ENCODE results near the gene TMEM221.
"Not testable (repeated sequence)": the region's sequence is repeated elsewhere in the genome, so short reads cannot be mapped to it uniquely, and the experiment has no call there.

TMEM221 gene

DNA sequence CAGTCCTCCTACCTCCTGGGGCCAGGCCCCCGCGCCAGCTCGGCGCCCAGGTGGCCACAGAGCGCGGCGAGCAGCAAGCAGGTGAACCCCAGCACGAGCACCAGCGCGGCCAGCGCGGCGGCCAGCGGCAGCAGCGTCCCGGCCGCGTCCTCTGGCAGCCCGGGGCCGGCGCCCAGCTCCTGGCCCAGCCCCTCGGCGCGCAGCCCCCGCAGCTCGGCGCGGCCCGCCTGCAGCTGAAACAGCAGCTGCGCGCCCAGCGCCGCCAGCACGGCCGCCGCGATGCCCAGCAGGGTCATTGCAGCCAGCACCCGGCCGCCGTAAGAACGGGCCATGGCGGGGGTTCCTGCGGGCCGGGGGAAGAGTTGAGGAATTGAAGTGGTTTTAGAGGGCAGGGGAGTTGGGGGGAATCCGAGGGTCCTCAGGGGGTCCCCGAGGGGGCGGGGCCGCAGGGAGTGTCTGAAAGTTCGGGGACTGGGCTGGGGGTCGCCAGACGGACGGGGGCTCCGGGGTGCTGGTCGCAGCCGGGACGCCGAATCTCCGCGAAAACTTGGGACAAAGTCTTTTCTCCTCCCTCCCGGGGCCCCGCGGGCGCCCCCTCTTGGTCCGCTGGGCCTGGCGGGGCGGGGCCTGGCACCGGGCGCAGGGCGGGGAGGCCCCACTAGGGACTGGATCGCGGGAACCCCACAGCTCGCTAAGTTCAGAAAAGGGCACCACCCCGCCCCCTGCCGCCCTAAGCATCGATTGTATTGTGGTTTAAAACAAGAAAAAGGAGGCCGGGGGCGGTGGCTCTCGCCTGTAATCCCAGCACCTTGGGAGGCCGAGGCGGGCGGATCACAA, at the start of gene TMEM221:
Gene TMEM221, minus strand, starts transcription at position 538 of the 837 bp plus-strand sequence. Its CDS starts 206 bp downstream, at position 332.
- DNase-seq: peak; percentile 73

DNA sequence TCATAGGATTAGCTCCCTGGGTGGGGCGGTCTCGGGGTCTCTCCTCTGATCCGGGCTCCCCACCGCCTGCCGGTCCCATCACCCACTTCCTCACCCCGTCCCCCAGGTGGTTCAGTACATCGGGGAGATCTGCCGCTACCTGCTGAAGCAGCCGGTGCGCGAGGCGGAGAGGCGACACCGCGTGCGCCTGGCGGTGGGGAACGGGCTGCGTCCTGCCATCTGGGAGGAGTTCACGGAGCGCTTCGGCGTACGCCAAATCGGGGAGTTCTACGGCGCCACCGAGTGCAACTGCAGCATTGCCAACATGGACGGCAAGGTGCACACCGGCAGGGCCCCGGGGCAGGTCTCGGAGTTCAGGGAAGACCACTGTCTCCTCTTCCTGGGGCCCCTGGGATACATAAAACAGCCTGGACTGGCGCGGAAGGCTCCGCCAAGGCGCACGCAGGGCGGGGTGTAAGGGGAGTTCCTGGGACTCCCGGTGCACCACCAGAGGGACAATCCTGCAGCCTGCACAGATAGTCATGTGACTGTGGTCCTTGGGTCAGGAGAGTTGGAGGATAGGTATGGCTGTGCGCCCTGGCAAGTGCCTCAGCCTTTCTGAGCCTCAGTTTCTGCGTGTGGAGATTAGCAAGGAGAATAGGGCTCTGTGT, 48.8 kb upstream of the TMEM221 start:
- DNase-seq: no peak

DNA sequence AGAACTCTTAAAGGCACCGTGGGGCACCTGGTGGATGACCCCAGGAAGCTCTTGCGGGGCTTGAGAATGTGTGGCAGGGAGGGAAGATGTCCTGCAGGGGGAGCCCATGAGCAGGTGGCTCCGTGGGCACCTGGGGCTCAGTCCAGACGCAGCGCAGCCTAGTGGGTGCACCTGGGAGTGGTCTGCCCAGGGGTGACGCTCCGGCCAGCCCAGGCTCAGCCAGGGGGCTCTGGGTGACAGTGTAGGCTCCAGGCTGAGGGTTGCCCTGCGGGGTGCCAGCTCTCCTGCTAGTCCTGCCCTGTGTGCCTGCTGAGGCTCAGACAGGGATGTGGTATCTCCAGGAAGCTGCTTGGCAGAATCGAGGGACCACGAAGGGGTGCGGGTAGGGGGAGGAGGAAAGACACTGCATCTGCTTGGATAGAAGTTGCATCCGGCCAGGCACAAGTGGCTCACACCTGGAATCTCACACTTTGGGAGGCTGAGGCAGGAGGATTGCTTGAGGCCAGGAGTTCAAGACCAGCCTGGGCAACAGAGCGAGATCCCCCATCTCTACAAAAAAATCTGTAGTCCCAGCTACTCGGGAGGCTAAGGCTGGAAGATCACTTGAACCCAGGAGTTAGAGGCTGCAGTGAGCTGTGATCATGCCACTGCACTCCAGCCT, 48.0 kb upstream of the TMEM221 start:
- peak; percentile 57 for DNase-seq

DNA sequence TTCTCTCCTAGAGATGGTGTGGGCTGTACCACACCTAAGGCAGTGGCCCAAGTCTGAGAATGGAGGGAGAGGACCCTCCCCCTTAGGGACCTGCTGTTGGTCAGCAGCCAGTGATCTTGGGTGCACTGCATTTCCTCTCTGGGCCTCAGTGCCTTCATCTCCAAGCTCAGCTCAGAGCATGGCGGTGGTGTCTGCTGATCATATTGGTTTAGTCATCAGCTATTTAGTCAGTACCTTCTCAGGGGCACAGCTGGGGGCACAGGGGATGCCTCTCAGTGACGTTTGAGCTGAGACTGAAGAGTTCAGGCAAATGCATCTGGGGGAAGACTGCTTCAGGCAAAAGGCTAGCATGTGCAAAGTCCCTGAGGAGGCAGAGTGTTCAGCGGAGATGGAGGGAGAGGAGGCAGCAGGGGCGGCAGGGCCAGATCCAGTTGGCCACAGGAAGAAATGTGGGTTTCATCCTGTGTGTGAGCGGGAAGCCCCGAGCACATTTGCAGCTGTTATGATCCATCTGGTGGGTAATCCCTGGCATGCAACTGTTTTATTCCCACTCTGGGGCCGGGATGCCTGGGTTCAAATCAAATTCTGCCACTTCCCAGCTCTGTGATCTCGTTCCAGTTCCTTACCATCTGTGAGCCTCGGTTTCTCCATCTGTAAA, 47.3 kb upstream of the TMEM221 start:
- DNase-seq: no peak

DNA sequence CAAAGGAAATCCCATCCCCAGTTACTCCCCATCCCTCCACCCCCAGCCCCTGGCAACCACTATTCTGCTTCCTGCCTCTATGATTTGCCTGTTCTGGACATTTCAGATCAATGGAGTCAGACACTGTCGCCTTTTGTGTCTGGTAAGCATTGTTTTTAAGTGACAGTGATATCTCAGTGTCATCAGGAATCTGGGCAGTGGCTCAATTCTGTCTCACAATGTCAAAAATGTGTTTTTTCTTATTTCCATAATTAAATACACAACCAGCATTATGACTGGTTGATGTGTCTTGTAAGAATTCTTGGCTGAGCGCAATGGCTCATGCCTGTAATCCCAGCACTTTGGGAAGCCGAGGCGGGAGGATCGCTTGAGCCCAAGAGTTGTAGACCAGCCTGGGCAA, 42.8 kb upstream of the TMEM221 start:
- no peak for DNase-seq

DNA sequence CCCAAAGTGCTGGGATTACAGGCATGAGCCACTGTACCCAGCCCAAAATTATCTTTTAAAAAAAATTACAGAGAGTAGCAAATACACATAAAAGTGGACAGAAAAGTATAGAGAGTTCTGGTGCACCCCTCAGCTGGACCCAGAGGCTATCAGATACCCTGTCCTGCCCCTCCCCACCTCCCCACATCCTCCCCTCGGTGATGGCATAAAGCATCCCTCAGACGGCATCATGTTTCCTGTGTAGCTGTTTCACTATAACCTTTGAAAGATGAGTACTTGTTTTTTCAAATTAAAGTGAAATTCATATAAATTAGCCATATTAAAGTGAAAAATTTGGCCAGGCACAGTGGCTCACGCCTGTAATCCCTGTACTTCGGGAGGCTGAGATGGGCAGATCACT, 41.9 kb upstream of the TMEM221 start:
- DNase-seq: no peak

DNA sequence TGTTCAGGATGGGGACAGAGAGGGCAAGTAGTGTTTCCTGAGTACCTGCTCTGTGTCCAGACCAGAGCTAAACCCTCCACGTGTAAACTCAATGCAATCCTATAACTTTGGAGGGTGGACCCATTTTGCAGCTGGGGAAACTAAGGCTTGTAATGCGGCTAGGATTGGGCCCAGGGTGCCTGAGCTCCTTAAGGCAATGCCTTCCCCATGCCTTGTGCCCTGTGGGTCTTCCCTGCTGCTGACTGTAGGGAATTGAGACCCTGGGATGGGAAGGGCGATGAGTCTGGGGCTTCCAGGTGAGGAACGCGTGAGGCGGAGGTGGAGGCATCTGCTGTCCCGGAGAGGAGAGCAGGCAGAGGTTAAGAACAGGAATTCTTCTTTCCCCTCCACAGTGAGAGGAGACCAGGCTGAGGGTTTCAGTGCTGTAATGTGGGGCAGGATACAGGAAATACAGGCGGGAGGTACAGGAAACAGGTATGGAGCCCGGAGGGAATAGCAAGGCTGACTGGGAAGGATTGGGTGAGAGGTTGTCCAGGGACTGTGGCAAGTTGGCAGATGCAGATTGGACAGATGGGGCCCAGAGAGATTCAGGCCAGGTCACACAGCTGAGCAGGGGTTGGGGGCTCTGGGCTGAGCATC, 41.0 kb upstream of the TMEM221 start:
- no peak for DNase-seq

DNA sequence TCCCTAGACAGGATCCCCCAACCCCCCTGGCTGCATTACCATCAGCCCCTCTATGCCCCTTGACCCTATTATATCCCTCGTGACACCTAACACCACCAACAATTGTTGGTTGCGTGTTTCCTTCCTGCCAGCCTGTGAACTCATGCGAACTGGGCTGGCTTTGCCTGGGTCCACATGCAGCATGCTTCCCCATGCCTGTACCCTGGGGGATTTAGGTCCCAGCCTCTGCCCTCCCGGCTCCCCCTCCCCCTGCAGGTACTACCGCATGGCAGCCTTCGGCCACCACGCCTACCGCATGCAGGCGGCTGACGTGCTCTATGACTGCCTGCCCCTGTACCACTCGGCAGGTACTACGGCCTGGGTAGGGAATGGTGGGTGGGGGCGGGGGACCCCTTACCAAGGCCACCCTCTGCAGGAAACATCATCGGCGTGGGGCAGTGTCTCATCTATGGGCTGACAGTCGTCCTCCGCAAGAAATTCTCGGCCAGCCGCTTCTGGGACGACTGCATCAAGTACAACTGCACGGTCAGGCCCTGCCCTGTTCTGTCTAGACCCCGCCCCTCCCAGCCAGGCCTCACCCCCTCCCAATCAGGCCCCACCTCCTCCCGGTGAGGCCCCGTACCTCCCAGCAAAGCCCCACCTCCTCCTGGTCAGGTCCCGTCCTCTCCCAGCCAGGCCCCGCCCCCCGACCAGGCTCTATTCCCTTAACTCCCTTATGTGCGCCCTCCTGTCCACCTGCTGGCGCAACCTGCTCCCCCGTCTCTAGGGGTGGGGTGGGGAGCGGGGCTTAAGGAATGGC, 40.3 kb upstream of the TMEM221 start:
- peak; percentile 68 for DNase-seq

DNA sequence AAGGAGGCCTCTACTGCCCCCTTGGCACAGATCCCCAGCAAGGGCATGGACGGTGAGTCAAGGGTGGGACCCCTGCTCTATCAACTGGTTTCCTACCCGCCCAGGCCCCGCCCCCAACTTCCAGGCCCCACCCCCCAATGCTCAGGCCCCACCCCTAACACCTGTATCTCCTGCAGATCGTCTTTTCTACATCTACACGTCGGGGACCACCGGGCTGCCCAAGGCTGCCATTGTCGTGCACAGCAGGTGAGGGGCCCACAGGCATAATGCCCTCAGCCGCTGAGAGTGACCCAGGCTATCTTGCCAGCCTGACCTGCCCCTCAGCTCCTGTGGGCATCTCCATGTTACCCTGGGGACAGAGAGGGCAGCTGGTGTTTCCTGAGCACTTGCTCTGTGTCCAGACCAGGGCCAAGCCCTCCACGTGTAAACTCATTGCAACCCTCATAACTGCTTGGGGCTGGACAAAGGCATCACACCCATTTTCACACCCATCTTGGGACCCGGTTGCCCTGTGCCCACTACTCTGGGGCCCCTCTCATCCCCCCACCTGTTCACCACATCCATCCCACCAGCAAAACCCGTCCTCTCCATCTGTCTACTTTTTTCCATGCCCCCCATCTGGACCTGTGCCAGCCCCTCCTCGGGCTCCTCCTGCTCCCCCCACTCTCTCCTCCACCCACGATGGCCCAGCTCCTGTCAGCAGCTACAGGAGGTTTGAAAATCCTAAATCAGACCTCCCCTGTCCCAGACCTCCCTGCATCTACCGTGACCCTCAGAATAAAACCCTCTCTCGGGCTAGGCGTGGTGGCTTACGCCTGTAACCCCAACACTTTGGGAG, 39.0 kb upstream of the TMEM221 start:
- no peak for DNase-seq

DNA sequence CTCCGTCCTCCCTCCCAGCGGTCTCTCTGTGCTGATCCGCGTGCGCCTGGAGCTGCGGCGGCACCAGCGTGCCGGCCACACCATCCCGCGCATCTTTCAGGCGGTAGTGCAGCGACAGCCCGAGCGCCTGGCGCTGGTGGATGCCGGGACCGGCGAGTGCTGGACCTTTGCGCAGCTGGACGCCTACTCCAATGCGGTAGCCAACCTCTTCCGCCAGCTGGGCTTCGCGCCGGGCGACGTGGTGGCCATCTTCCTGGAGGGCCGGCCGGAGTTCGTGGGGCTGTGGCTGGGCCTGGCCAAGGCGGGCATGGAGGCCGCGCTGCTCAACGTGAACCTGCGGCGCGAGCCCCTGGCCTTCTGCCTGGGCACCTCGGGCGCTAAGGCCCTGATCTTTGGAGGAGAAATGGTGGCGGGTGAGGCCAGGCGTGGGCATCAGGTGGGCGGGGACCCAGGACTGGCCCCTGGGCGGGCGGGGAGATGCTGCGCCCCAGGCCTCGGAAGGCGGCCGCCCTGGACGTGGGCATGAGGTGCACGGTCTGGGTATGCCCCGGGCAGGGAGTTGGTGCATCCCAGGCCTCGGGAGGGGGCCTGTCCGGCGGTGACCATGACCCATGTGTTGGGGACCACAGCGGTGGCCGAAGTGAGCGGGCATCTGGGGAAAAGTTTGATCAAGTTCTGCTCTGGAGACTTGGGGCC, 38.2 kb upstream of the TMEM221 start:
- no peak for DNase-seq

DNA sequence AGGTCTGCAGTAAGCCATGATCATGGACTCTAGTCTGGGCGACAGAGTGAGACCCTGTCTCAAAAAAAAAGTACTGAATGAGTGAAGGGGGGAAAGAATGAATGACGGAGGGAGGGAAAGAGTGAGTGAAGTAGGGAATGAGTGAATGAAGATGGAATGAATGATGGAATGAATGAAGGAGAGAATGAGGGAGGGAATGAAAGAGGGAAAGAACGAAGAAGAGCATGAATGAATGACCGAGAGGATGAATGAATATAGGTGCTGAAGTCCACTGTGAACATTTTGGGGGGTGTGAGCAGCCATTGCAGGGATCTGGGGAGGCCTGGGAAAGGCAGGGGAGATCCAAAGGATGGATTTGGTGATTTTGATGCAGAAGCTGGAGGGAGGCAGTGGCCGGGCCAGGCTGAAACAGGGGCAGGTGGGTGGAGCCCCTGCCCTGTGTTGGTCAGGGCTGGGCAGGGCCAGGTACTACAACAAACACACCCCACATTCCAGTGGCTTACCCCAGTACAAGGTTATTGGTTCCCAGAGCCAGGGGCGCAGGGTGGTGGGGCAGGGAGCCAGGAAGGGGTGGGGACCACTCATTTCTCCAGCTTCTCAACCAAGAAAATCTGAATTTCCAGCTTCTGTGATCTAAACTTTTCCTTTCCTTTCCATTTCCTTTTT, 36.2 kb upstream of the TMEM221 start:
- DNase-seq: no peak

DNA sequence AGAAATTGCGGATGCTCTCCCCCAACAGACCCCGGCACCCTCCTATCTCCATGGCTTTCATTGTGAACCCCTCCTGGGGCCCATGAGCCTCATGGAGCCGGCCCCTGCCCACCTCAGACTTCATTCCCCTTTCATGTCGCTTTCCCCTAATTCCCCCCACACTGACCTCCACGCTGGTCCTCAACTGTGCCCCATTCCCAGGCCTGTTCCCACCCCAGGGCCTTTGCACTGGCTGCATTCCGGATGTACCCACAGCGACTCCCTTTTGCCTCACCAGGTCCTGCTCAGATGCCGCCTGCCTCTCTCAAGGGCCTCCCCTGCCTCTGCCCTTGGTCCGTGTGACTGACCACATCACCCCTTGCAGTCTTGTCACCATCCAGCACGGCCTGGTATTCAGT, 35.1 kb upstream of the TMEM221 start:
- DNase-seq: no peak

DNA sequence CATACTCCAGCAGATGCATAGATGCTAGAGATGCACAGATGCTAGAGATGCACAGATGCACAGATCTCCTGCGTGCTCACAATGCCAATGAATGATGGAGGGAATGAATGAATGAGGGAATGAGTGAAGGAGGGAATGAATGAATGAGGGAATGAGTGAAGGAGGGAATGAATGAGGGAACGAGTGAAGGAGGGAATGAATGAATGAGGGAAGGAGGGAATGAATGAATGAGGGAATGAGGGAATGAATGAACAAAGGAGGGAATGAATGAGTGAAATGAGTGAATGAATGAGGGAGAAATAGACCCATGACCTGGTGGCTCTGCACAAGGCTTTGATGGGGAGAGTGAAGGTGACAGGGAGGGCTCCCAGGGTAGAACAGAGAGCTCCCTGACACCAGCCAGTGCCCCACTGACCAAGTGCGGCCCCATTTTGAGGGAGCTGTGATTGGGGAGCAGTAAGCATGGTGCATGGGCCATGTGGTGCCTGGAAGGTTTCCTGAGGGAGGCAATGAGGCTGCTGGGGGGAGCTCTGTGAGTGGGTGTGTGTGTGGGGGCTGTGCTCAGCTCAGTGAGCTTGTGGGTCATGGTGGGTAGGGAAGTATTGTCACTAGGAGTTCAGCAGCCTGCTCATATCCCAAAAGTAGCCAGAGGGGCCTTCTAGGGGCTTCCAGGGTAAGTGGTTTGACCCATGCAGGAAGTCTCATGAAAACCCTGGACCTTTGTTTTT, 34.6 kb upstream of the TMEM221 start:
- DNase-seq: no peak

DNA sequence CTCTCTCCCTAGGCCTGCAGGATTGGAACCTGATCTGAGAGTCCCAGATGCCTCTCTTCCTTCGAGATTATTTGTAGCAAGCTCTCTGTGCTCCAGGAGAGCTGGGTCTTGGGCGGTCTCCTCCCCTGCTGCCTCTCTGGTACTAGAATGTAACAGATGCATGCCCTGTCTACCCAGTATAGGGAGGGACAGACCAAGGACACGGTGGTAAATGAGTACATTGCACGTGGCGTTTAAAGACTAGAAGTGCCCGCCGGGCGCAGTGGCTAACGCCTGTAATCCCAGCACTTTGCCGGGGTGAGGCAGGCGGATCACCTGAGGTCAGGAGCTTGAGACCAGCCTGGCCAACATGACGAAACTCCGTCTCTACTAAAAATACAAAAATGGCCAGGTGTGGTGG, 33.5 kb upstream of the TMEM221 start:
- DNase-seq: no peak

DNA sequence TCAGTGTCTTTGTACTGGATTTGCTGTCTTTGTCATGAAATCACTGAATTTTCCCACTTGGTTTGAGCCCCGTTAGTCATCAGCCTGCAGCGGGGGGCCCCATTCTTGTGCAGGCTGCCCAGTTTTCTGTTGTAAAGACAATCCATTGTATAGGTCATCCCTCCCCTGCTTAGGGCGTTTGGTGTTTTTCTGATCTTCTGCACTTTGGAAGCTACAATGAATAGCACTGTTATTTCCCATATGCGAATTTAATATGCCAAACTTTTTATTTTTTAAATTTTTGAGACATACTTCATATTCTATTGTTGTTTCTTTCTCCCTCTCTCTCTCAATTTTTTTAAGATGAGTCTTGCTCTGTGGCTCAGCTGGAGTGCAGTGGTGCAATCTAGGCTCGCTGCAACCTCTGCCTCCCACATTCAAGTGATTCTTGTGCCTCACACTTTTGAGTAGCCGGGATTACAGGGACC, 30.9 kb upstream of the TMEM221 start:
- no peak for DNase-seq

DNA sequence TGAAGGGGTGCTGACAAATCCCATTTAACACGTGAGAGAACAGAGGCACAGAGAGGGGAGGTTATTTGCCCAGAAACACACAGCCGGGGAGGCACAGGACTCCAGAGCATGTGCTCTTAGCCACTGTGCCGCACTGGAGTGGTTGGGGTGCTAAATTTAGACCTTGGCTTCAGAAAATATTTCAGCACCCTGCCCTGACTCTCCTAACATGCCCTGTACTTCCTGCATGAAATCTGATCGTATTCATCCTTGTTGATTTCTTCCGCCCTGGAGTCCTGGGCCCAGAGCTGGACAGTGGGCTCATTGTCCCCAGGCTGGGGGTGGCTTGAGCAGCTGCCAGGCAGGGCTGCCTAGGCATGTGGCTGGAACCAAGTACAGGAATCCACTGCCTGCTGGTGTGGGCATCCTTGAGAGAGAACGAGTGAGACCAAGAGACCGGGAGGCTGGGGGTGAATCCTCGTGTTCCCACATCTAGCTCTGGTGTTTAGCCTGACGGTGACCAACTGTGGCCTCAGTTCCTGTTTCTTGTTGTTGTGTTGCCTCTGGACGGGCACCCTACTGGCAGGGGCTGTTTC, 27.2 kb upstream of the TMEM221 start:
- peak; percentile 86 for DNase-seq

DNA sequence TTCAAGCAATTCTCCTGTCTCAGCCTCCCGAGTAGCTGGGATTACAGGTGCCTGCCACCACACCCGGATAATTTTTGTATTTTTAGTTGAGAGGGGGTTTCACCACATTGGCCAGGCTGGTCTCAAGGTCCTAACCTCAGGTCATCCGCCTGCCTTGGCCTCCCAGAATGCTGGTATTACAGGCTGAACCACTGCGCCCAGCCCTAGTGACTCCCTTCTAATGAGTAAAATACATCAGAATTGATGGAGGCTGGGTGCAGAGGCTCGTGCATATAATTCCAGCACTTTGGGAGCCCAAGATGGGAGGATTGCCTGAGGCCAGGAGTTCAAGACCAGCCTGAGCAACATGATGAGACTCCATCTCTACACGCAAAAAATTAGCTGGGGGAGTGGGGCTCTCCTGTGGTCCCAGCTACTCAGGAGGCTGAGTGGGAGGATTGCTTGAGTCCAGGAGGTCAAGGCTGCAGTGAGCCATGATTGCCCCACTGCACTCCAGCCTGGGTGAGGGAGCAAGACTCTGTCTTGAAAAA, 26.6 kb upstream of the TMEM221 start:
- not testable (repeated sequence) for DNase-seq

DNA sequence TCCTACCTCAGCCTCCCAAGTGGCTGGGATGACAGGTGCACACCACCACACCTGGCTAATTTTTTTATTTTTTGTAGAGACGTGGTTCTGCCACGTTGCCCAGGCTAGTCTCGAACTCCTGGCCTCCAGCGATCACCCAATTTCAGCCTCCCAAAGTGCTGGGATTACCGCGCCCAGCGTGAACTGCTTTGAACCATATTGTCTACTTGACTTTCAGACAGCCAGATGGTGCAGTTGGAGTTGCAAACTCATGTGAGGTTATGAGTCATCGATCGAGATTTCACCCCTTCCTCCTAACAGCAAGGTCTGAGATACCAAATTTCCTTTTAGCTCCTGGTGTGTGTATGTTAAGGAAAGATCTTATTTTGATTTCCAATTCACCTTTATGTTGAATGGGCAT, 24.6 kb upstream of the TMEM221 start:
- no peak for DNase-seq
